Natural killer cell (primary cell): ENCODE measurements around the gene SHC2. TPM values are rescaled to one million over a fixed set of nuclear protein-coding genes. Genes with fewer than 3 reads are reported as not detected.

Experiments used
- ATAC-seq, 3 donors: fragments of 150-1000 bp in 2 of 3; fragments of 200-7000 bp in 1 of 3; cut with Tn5 transposase; 1 replicate in 1 of 3; 2 replicates in 2 of 3; pipeline ENCODE4 v1.10.0; 2021; ENCODE audit warnings: mild to moderate bottlenecking in 2 of 3, moderate library complexity in 2 of 3
- DNase-seq, 2 donors: peaks; one replicate each; pipeline versions ENCODE4 v3.0.0 to v3.0.0-alpha.2; 2013 to 2021; ENCODE audit warnings: mixed read lengths in 1 of 2
- H3K27ac ChIP-seq: one replicate; pipeline ENCODE4 v1.5.1; 2013; ENCODE audit warnings: mild to moderate bottlenecking, low read length
- H3K27me3 ChIP-seq: one replicate; pipeline ENCODE4 v1.6.1; 2013; ENCODE audit warnings: low read length; ENCODE audit not compliant: control insufficient read depth, insufficient read depth
- H3K36me3 ChIP-seq: one replicate; pipeline ENCODE4 v1.6.1; 2013; ENCODE audit warnings: low read length; ENCODE audit not compliant: control insufficient read depth, insufficient read depth
- H3K4me1 ChIP-seq: one replicate; pipeline ENCODE4 v1.6.1; 2013; ENCODE audit warnings: low read length; ENCODE audit not compliant: control insufficient read depth, insufficient read depth
- H3K4me3 ChIP-seq: one replicate; pipeline ENCODE4 v1.5.1; 2013; ENCODE audit warnings: low read length
- H3K9me3 ChIP-seq: one replicate; pipeline ENCODE4 v1.6.1; 2013; ENCODE audit warnings: low read length; ENCODE audit not compliant: control insufficient read depth, insufficient read depth
- H3K27ac Mint-ChIP-seq, 2 donors: one replicate each; pipeline ENCODE4 v1.8.0; 2022; ENCODE audit warnings: mild to moderate bottlenecking in 2 of 2, mixed read lengths in 2 of 2, moderate library complexity in 1 of 2
- H3K27me3 Mint-ChIP-seq, 2 donors: one replicate each; pipeline ENCODE4 v1.8.0; 2022; ENCODE audit warnings: low read depth in 2 of 2, mixed read lengths in 2 of 2
- H3K36me3 Mint-ChIP-seq: one replicate; pipeline ENCODE4 v1.8.0; 2022; ENCODE audit warnings: mixed read lengths
- H3K4me1 Mint-ChIP-seq, 2 donors: one replicate each; pipeline ENCODE4 v1.8.0; 2022; ENCODE audit warnings: mixed read lengths in 2 of 2
- H3K4me3 Mint-ChIP-seq: one replicate; pipeline ENCODE4 v1.8.0; 2022; ENCODE audit warnings: mild to moderate bottlenecking, moderate library complexity, mixed read lengths
- H3K9me3 Mint-ChIP-seq, 2 donors: one replicate each; pipeline ENCODE4 v1.8.0; 2022; ENCODE audit warnings: mixed read lengths in 2 of 2
- CTCF ChIP-seq: fragments of 200-600 bp; IDR thresholded peaks from one replicate; pipeline ENCODE4 v1.8.0; 2022; ENCODE audit warnings: antibody characterized with exemption
- WGBS: methylation state at CpG from one replicate; pipeline ENCODE4 v1.1.7; 2013; ENCODE audit warnings: missing lambda C conversion rate; ENCODE audit not compliant: insufficient coverage; 5-methylcytosine and 5-hydroxymethylcytosine counted together
- intact Hi-C: fragments of 100-400 bp; cut with micrococcal nuclease; formaldehyde crosslinking; loops from one replicate; pipeline ENCODE4 v1.14.2; 2022
- total RNA-seq, 4 donors: library from RNA; stranded (reverse); fragments of 120-200 nt in 1 of 4; gene quantifications; one replicate each; pipeline versions ENCODE4 v1.2.3 to v1.2.4, GENCODE V29; 2013 to 2022

Gene SHC2
- total RNA-seq, 3 donors from 2014 or later (not counting 1 experiment from before 2014, with no cell fraction given) = 0.75 TPM; not detected in 2

- ATAC-seq (peak; percentile 62 to 69 (median 66)), DNase-seq (peak; percentile 55 to 63)
- Histone ChIP-seq H3K4me3 (no peak overlapping the region), H3K27me3 (peaks cover 23% of the 10 kb centered on the region), H3K27ac (no peak overlapping the region), H3K9me3 (no peaks in the 10 kb centered on the region), H3K36me3 (no peaks in the 10 kb centered on the region), H3K4me1 (peaks cover 9% of the 10 kb centered on the region)
- no peaks in the 10 kb centered on the region for H3K9me3 Mint-ChIP-seq
- intact Hi-C loops = no loop called here
- peak; percentile 68 for TF ChIP-seq CTCF
- H3K4me3 Mint-ChIP-seq = no peak overlapping the region
- WGBS = 33% methylated on average over 32 of the region's 32 CpGs
- no peak overlapping the region for H3K27ac Mint-ChIP-seq
- H3K27me3 Mint-ChIP-seq = peaks cover 9 to 14% of the 10 kb centered on the region in 2 donors
- H3K36me3 Mint-ChIP-seq = no peaks in the 10 kb centered on the region
- peaks cover 0 to 10% of the 10 kb centered on the region in 2 donors for H3K4me1 Mint-ChIP-seq
Measured at GRCh38 chr19:495402-496111, 34.7 kb upstream of the SHC2 start.

- 77% methylated on average over 10 of the region's 10 CpGs for WGBS
- Mint-ChIP-seq H3K36me3 (no peaks in the 10 kb centered on the region), H3K27me3 (peaks cover 9 to 14% of the 10 kb centered on the region in 2 donors), H3K9me3 (no peaks in the 10 kb centered on the region), H3K4me3 (no peak overlapping the region), H3K4me1 (peaks cover 0 to 10% of the 10 kb centered on the region in 2 donors), H3K27ac (no peak overlapping the region)
- peaks cover 23% of the 10 kb centered on the region for H3K27me3 ChIP-seq
- intact Hi-C loops = no loop called here
- no peak for TF ChIP-seq CTCF
- no peak overlapping the region for H3K4me3 ChIP-seq
- peaks cover 9% of the 10 kb centered on the region for H3K4me1 ChIP-seq
- no peak overlapping the region for H3K27ac ChIP-seq
- H3K9me3 ChIP-seq = no peaks in the 10 kb centered on the region
- no peak for DNase-seq
- no peaks in the 10 kb centered on the region for H3K36me3 ChIP-seq
- no peak for ATAC-seq
Measured at GRCh38 chr19:495081-495401, 34.2 kb upstream of the SHC2 start.

- H3K4me1 ChIP-seq = peaks cover 15% of the 10 kb centered on the region
- H3K27ac ChIP-seq = no peak overlapping the region
- DNase-seq (no peak), ATAC-seq (no peak)
- intact Hi-C loops = no loop called here
- peaks cover 20% of the 10 kb centered on the region for H3K27me3 ChIP-seq
- H3K9me3 ChIP-seq = no peaks in the 10 kb centered on the region
- no peaks in the 10 kb centered on the region for H3K36me3 Mint-ChIP-seq
- H3K27me3 Mint-ChIP-seq = peaks cover 6 to 11% of the 10 kb centered on the region in 2 donors
- WGBS = 40% methylated on average over 22 of the region's 22 CpGs
- peak overlapping the region; percentile 1 for H3K27ac Mint-ChIP-seq
- peaks cover 0 to 14% of the 10 kb centered on the region in 2 donors for H3K4me1 Mint-ChIP-seq
- no peak overlapping the region for H3K4me3 ChIP-seq
- no peaks in the 10 kb centered on the region for H3K36me3 ChIP-seq
- no peak overlapping the region for H3K4me3 Mint-ChIP-seq
- no peak for TF ChIP-seq CTCF
- H3K9me3 Mint-ChIP-seq = no peaks in the 10 kb centered on the region
Measured at GRCh38 chr19:494171-495080, 33.6 kb upstream of the SHC2 start.
